NT2/D1 (cell line): Measurements from ENCODE around the gene CREB3L1.

Experiments
- YY1 ChIP-seq: IDR thresholded peaks from 2 replicates; pipeline ENCODE4 v1.6.1; 2011; ENCODE audit not compliant: insufficient read length, insufficient read depth
- ZNF274 ChIP-seq: IDR thresholded peaks from 2 replicates; pipeline ENCODE4 v1.6.1; 2011; ENCODE audit warnings: mild to moderate bottlenecking, low read depth, low read length

DNA sequence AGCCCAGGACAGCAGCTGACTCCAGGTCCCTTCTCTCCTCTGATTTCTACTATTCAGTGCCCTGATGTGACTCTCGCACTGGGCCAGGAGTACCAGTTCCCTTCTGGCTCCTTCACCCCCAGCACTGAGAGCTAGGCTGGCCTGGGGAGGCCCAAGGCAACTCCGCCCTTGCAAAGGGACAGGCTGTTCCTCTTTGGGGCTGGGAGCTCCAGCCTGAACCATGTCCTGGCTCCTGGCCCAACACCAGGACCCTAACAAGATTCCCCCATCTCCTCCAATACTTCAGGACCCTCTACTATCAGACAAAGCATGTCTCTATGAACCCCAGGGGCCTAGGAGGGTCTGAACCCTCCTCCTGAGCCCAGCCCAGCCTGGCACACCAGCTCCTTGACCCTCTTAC lies 12.5 kb downstream of the CREB3L1 start:
- TF ChIP-seq ZNF274: no peak
- no peak for TF ChIP-seq YY1
